ENCODE measurements around the gene SLC23A3.

Gene SLC23A3

DNA sequence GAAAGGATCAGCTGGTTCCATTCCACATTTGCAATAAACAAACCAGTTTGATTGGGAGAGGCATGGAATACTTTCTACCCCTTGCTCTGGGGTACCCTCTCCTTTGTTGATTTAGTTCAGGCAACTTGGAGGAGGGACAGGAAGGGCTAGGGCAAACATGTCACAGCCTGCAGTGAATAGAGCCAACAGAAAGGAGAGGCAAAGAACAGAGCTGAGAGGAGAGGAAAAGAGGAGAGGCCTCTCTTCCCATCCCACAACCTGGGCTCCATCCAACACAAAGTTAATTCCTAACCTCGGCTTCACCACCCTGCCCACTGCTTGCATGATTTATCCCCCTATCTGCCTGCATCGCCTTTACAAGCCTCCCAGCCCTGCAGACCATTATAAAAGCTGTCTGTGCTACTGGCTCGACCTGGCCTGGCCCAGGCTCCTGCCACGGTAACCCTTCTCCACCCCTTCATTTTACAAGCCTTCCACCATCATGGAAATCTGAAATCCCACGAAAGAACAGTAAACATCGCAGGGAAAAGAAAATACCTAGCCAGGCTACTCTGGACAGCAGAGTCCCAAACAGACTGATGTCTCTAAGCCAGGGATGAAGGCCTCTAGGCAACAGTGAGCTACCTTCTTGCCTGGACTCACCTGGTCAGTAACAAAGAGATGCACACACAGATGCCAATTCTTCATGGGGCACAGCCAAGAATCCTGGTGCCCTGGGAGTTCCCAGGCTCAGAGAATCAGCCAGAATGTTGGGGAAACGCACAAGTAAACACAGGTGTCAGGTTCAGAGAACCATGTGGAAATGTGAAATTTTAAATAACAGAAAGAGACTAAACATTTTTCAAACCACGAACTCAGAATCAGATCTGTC, 52.8 kb downstream of the SLC23A3 start:
- H3K79me2 ChIP-seq (ENCODE audit: insufficient read depth, low read length): no peaks in the 10 kb centered on the region
- H3K4me1 ChIP-seq (ENCODE audit: insufficient read depth, low read length): no peaks in the 10 kb centered on the region
- no peaks in the 10 kb centered on the region for H3K36me3 ChIP-seq (ENCODE audit: insufficient read depth, low read length)
- H3K27me3 ChIP-seq (ENCODE audit: insufficient read depth, low read length, poor library complexity): no peaks in the 10 kb centered on the region
- H3K9ac ChIP-seq (ENCODE audit: low read depth, low read length): no peak overlapping the region
- DNase-seq (no peak), ATAC-seq (ENCODE audit: insufficient read depth, low read depth) (no peak)
- peaks cover 7% of the 10 kb centered on the region; the same call in 1 of the 2 replicates for H4K20me1 ChIP-seq (ENCODE audit: insufficient read depth, low read length)
- no peak overlapping the region for H3K4me2 ChIP-seq (ENCODE audit: insufficient read depth, low read length)
- TF ChIP-seq, protein P1, sequence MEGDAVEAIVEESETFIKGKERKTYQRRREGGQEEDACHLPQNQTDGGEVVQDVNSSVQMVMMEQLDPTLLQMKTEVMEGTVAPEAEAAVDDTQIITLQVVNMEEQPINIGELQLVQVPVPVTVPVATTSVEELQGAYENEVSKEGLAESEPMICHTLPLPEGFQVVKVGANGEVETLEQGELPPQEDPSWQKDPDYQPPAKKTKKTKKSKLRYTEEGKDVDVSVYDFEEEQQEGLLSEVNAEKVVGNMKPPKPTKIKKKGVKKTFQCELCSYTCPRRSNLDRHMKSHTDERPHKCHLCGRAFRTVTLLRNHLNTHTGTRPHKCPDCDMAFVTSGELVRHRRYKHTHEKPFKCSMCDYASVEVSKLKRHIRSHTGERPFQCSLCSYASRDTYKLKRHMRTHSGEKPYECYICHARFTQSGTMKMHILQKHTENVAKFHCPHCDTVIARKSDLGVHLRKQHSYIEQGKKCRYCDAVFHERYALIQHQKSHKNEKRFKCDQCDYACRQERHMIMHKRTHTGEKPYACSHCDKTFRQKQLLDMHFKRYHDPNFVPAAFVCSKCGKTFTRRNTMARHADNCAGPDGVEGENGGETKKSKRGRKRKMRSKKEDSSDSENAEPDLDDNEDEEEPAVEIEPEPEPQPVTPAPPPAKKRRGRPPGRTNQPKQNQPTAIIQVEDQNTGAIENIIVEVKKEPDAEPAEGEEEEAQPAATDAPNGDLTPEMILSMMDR (IDR thresholded peaks at IDR 0.05; ENCODE audit: borderline replicate concordance, extremely low read depth, low read length, poor library complexity, severe bottlenecking): no peak
- no peak for TF ChIP-seq EZH2 (IDR thresholded peaks at IDR 0.05; ENCODE audit: borderline replicate concordance, low read depth, low read length, severe bottlenecking)
- H3K27ac ChIP-seq (ENCODE audit: low read length): no peak overlapping the region
- no peaks in the 10 kb centered on the region for H3K9me3 ChIP-seq (ENCODE audit: insufficient read depth, low read length, severe bottlenecking)
- no peak overlapping the region for H3K4me3 ChIP-seq (ENCODE audit: low read depth in 1 of 2, low read length in 2 of 2)
- H2AFZ ChIP-seq (ENCODE audit: low read depth, low read length): no peak overlapping the region

DNA sequence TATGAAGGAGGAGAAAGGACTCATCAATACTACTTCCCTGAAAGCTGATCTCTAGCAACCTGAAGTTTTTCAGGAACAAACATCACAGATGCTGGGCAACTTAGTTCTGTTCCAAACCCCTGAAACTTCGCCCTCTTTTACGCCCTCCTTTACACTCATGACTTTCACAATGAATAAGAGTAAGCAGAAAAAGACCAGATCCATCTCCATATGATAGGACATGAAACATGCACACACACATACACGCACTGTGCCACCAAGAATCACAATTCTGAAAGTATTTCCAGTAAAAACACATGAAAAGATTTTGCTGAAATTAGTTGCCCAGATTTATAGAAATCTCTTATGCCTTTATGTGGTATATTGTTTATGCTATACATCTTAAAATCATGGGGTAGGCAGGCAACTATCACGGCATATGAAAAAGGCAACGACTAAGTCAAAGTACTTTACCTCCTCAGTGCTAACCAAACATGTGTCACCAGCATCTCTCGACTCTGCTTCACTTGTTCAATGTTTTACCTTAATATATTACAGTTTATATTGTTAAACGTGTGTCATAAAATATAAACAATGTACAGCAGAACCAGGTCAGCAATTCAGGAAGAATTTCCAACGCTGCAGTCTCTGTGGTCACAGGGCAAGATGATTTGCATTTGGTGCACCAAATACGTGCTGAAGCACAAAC, 57.0 kb downstream of the SLC23A3 start:
- no peaks in the 10 kb centered on the region for H3K27me3 ChIP-seq (ENCODE audit: insufficient read depth, low read length, poor library complexity)
- TF ChIP-seq, protein P1 (IDR thresholded peaks at IDR 0.05; ENCODE audit: borderline replicate concordance, extremely low read depth, low read length, poor library complexity, severe bottlenecking): no peak
- TF ChIP-seq EZH2 (IDR thresholded peaks at IDR 0.05; ENCODE audit: borderline replicate concordance, low read depth, low read length, severe bottlenecking): no peak
- no peak overlapping the region for H3K9ac ChIP-seq (ENCODE audit: low read depth, low read length)
- H3K36me3 ChIP-seq (ENCODE audit: insufficient read depth, low read length): no peaks in the 10 kb centered on the region
- peaks cover 7% of the 10 kb centered on the region; the same call in 1 of the 2 replicates for H4K20me1 ChIP-seq (ENCODE audit: insufficient read depth, low read length)
- no peaks in the 10 kb centered on the region for H3K4me1 ChIP-seq (ENCODE audit: insufficient read depth, low read length)
- H2AFZ ChIP-seq (ENCODE audit: low read depth, low read length): no peak overlapping the region
- ATAC-seq (ENCODE audit: insufficient read depth, low read depth) (no peak), DNase-seq (no peak)
- H3K4me2 ChIP-seq (ENCODE audit: insufficient read depth, low read length): no peak overlapping the region
- H3K4me3 ChIP-seq (ENCODE audit: low read depth in 1 of 2, low read length in 2 of 2): no peak overlapping the region
- no peaks in the 10 kb centered on the region for H3K9me3 ChIP-seq (ENCODE audit: insufficient read depth, low read length, severe bottlenecking)
- no peaks in the 10 kb centered on the region for H3K79me2 ChIP-seq (ENCODE audit: insufficient read depth, low read length)
- no peak overlapping the region for H3K27ac ChIP-seq (ENCODE audit: low read length)

DNA sequence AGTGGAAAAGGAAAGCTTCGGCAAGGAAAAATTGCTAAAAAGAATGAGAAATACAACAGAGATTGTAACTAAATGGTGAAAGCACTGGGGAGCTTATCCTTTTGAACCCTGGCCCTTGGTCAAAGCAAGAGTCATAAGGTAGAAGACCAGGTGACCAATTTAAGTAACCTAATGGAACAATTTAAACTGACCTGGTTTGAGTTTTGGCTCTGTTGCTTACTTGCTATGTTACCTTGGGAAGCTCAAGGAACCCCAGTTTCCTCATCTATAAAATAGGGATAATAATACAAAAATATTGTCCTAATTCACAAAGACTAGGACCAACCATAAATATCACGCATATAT, 57.8 kb downstream of the SLC23A3 start:
- H3K4me1 ChIP-seq (ENCODE audit: insufficient read depth, low read length): no peaks in the 10 kb centered on the region
- ATAC-seq (ENCODE audit: insufficient read depth, low read depth): no peak
- TF ChIP-seq EZH2 (IDR thresholded peaks at IDR 0.05; ENCODE audit: borderline replicate concordance, low read depth, low read length, severe bottlenecking): no peak
- TF ChIP-seq, protein P1 (IDR thresholded peaks at IDR 0.05; ENCODE audit: borderline replicate concordance, extremely low read depth, low read length, poor library complexity, severe bottlenecking): no peak
- H3K9me3 ChIP-seq (ENCODE audit: insufficient read depth, low read length, severe bottlenecking): no peaks in the 10 kb centered on the region
- no peak overlapping the region for H3K27ac ChIP-seq (ENCODE audit: low read length)
- H4K20me1 ChIP-seq (ENCODE audit: insufficient read depth, low read length): peaks cover 7% of the 10 kb centered on the region; the same call in 1 of the 2 replicates
- H3K4me3 ChIP-seq (ENCODE audit: low read depth in 1 of 2, low read length in 2 of 2): no peak overlapping the region
- no peak overlapping the region for H3K4me2 ChIP-seq (ENCODE audit: insufficient read depth, low read length)
- DNase-seq: no peak
- H3K36me3 ChIP-seq (ENCODE audit: insufficient read depth, low read length): no peaks in the 10 kb centered on the region
- H3K79me2 ChIP-seq (ENCODE audit: insufficient read depth, low read length): no peaks in the 10 kb centered on the region
- H3K9ac ChIP-seq (ENCODE audit: low read depth, low read length): no peak overlapping the region
- H3K27me3 ChIP-seq (ENCODE audit: insufficient read depth, low read length, poor library complexity): no peaks in the 10 kb centered on the region
- no peak overlapping the region for H2AFZ ChIP-seq (ENCODE audit: low read depth, low read length)
